Superior temporal gyrus (tissue), 1 donor: Measurements from ENCODE around the gene BSND.

Source experiments
- DNase-seq: peaks from one replicate; pipeline ENCODE4 v3.0.0-alpha.2; 2016; ENCODE audit errors: extremely low spot score

BSND gene

DNA sequence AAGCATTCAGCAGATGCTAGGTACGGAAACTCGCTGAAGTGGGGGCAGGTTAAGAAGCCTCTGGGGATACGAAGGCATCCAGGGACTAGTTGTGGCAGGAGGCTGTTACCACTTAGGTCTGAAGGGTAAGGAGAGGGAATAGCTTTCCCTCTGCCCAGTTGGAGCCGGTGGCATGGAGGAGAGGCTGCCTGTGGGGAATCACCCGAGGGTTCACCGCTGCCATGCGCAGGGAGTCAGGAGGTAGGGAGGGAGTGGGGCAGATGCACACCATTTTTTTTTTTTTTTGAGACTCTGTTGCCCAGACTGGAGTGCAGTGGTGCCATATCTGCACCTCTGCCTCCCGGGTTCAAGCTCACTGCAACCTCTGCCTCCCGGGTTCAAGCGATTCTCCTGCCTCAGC, 46.7 kb downstream of the BSND start:
- DNase-seq = no peak

DNA sequence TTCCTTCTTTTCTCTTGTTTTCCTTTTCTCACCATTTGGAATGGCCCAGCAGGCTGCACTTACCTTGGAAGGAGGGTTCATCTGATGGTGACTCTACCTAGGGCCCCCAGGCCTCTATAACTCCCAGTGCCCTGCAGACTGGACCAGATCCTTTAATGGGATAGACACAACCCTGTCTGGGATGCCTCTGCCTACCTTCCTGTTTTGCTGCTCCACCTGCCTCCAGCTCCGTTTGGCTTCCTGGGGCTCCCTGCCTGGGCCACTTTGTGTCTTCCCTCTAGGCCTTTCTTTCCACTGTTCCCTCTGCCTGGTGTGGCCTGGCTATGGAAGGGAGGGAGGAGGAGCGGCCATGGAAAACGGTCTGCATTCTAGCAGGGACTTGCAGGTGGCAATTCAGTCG, 48.1 kb downstream of the BSND start:
- no peak for DNase-seq

GRCh38 chr1:55047611-55048010, 48.9 kb downstream of the BSND start:
- DNase-seq = no peak

GRCh38 chr1:55048453-55049270, 49.9 kb downstream of the BSND start:
- no peak for DNase-seq

DNA sequence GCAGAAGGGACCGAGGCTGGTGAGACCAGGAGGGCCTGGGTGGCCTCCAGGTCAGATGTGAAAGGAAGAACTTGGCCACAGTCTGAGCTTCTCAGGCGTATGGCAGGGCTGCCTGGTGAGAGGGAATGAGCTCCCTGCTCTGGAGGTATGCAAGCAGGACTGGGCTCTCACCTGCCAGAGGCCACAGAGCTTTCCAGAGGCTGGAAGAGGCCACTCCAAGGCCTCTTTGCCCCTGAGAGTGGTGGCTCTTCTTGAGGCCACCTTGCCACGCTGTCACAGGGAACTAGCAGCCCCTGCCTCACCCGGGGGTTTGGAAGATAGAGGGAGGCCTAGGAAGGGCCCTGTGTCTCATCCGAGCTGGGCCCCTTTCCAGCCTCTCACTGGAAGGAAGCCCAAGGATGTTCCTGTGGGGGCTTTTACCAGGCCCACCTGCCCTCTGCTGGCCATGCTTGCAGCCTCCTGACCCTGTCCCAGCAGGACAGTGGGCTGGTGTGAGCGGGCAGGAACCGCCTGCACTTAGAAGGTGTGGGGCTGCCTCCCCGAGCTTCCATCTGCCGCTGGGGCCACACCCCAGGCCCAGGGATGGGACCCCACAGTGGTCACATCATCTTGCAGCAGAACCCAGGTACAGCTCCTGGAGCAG, 50.7 kb downstream of the BSND start:
- no peak for DNase-seq

DNA sequence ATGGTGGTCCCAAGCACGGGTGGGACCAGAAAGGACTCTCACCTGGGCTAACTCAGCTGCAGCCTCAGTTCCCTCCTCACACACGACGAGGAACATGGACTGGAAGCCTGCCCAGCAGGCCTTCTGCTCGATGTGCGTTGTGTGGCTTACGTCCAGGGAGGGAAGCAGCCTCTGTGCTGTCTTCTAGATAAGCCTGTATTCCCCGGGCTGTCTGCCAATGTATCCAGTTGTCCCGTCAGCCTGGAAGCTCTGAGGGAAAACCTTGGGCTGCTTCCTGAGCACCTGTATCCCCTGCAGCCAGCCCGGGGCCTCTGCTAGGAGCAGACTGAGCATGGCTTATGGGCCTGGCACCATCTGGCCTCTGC, 51.2 kb downstream of the BSND start:
- no peak for DNase-seq

DNA sequence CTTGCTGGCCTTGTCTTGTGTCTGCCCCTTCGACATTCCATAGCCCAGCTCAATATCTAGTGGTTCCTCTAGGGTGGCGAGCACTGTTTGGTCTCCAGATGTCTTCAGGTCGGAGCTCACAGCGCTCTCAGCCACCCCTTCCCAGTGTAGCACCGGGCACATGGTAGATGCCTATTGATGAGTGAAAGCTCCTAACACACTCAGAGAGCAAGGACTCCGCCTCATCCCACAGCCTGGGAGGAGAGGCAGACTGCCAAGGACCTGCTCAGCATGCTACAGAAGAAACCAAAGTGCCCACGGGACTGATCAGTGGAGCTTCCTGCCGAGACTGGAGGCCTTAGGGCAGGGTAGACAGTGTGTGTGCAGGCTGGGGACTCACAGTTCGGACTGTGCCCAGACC, 51.5 kb downstream of the BSND start:
- peak; percentile 30 for DNase-seq

- no peak for DNase-seq
These were observed 52.4 kb downstream of the BSND start for GRCh38 chr1:55051169-55051568.

DNA sequence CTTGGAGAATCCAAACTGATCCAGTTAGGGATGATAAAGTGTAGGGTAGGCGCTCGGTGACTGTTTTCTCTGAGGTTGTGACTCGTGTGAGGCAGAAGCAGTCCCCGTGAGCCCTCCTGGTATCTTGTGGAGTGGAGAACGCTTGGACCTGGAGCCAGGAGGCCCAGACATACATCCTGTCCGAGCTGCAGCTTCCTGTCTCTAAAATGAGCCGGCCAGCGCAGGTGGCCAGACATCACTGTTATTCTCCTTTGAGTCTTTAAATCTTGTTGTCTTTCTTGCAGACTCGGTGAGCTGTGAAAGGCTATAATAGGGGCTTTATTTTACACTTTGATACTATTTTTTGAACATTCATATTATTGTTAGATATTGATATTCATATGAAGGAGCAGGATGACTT, 52.9 kb downstream of the BSND start:
- no peak for DNase-seq

DNA sequence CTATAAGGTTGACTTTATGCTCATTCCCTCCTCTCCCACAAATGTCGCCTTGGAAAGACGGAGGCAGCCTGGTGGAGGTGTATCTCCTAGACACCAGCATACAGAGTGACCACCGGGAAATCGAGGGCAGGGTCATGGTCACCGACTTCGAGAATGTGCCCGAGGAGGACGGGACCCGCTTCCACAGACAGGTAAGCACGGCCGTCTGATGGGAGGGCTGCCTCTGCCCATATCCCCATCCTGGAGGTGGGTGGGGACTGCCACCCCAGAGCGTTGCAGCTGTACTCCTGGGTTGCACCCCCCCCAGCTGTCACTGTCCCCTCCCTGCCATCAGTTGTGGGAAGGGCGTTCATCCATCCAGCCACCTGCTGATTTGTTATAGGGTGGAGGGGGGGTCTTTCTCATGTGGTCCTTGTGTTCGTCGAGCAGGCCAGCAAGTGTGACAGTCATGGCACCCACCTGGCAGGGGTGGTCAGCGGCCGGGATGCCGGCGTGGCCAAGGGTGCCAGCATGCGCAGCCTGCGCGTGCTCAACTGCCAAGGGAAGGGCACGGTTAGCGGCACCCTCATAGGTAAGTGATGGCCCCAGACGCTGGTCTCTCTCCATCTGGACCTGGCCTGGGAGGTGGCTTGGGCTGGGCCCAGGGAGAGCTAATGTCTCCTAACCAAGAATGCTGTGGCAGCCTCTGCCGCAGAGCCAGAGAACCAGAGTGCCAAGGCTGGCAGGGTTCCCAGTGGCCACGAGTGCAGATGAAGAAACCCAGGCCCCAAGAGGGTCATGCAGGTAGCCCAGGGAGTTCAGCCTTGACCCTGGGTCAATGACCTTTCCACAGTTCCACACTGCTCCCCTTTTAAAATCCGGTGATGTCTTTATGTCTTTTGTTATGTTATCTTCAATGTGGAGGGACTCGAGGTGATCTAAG, 53.7 kb downstream of the BSND start:
- DNase-seq = no peak

DNA sequence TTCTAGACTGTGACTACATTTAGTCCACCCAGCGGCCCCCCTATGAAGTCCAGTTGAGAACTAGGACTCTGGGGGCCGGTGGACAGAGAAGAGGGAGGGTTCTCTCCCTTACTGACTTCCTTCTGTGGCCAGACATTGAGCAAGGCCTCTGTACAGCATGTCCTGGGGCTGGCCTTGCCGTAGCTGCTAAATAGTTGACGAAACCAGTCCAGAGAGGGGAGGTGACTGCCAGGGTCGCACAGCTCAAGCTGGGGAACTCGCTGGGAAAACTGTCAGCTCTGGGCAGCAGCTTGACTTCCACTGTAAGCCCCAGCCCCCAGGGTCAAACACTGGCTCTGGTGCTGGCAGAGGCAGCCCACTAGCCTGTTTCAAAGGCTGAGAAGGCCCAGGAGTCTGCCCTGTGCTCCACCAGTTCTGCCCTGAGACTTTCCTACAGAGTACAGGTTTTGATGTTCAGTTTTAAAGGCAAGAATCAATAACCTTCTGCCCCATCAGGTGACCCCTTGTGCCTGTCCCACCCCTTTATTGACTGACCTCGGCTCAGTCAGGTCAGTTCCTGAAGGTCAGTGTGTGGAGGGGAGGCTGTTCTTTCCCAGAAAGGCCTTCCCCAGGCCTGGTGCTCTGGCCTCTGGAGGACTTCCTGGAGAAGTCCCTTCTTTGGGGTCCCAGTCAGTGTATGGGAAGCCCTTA, 54.7 kb downstream of the BSND start:
- DNase-seq = no peak

- no peak for DNase-seq
These were observed 55.7 kb downstream of the BSND start for GRCh38 chr1:55054396-55054795.

DNA sequence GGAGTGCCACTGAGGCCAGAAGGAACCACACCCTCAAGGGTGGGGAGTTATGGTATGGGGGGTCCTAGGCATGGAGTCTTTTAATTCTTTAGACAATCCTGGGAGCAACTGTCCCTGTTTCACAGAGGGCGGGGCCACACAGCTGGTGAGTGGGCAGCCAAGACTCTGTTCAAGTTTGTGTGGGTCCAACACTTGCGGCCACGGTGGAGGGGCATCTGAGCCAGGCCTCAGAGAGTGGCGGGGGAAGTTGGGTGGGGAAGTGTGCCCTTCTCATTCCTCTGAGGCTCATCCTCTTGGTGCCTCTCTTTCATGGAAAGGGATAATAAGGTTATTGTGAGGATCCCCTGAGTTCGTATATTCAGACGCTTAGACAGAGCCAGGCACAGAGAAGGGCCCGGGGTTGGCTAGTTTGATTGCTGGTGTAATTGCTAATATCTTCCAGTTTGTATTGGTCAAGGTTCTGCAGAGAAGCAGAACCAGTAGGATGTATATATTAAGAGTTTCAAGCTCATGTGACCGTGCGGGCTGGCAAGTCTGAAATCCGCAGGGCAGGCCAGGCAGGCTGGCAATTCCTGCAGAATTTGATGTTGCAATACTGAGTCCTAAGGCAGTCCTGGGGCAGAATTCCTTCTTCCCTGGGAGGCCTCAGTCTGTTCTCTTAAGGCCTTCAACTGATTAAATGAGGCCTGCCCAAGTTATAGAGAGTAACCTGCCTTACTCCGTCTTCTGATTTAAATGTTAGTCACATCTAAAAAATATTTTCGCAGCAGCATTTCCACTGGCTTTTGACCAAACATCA, 56.5 kb downstream of the BSND start:
- no peak for DNase-seq

- no peak for DNase-seq
These were observed 57.4 kb downstream of the BSND start for GRCh38 chr1:55055951-55056631.

DNA sequence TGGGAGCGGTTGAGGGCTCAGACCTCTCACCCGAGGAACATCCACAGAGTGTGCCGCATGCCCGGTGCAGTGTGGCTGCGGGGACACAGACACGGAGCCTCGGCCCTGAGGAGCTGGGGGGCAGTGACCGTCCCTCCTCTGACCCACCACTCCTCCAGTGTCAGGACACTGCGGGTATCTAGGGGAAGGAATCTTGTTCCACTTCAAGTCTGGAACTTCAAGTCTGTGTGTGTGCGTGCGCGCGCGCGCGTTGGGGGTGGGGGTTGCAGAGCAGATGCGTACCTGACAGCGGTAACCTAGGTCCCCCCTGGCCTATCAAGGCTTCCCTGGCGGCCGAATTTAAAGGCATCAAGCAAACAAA, 57.9 kb downstream of the BSND start:
- no peak for DNase-seq

DNA sequence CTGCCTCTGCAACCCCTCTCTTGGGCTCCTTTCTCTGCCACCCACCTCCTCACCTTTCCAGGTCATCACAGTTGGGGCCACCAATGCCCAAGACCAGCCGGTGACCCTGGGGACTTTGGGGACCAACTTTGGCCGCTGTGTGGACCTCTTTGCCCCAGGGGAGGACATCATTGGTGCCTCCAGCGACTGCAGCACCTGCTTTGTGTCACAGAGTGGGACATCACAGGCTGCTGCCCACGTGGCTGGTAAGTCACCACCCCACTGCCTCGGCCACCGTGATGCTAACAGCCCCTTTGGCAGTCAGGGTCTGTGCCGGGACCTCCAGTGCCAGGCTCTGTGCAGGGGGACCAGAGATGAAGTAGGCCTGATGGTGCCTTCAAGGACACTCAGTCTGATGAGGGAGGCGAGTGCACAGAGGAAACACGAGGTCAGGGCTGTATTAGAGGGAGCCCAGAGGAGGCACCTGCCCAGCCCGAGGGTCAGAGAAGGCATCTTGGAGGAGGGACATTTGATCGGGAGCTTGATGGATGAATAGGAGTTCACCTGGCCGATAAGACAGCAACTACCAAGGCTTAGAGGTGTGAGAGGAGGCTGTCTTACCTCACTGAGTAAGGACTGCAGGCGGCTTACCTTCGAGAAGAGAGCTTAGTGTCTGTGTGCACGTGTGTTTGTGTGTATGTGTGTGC, 58.7 kb downstream of the BSND start:
- DNase-seq = no peak

- DNase-seq = no peak
These were observed 59.2 kb downstream of the BSND start for GRCh38 chr1:55057956-55058298.

DNA sequence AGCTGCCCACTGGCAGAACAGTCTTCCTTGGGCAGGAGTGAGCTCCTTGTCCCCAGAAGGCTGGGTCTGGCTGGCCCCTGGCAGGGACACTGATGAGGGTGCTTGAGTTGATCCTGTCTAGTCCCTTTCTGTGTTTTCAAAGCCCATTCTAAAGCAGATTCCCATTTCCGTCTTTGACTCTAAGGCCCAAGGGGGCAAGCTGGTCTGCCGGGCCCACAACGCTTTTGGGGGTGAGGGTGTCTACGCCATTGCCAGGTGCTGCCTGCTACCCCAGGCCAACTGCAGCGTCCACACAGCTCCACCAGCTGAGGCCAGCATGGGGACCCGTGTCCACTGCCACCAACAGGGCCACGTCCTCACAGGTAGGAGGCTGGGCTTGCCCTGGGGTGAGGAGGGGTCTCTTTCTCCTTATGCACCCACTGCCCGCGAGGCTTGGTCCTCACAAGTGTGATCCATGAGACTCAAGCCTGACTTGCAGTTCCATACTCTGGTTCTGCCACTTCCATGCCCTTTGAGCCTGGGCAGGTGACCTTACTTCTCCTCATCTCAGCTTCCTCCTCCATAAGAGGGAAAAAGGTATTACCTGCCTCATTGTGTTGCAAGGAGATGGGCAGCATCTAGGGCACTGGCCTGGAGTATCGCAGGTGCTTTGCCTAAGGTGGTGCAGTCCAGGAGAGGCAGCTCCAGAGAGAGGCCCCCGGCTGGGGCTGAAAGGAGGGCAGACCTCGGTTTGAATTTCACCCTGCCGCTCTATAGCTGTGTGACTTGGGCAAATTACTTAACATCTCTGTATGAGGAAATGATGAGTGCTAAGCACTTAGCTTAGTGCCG, 60.8 kb downstream of the BSND start:
- no peak for DNase-seq
